Ovary (tissue), 3 donors: Measurements from ENCODE around the gene STEAP4.

Experiments
- EP300 ChIP-seq: sonication (generic); formaldehyde crosslinking; IDR thresholded peaks from one replicate; pipeline ENCODE4 v1.6.1; 2017; ENCODE audit warnings: antibody characterized with exemption
- POLR2A ChIP-seq: fragments of 450-650 bp; IDR thresholded peaks from one replicate; pipeline ENCODE4 v1.6.1; 2017; ENCODE audit warnings: antibody characterized with exemption, mild to moderate bottlenecking, moderate library complexity
- TF ChIP-seq, protein P1 (sequence below), 3 donors: fragments of 450-650 bp in 2 of 3; fragments of 200-600 bp in 1 of 3; IDR thresholded peaks; one replicate each; pipeline versions ENCODE4 v1.5.1 to v1.8.0; 2016 to 2022; ENCODE audit warnings: antibody characterized with exemption in 3 of 3, mild to moderate bottlenecking in 1 of 3
- donor health status: DM: no; HTN: no; CAD: no.

DNA sequence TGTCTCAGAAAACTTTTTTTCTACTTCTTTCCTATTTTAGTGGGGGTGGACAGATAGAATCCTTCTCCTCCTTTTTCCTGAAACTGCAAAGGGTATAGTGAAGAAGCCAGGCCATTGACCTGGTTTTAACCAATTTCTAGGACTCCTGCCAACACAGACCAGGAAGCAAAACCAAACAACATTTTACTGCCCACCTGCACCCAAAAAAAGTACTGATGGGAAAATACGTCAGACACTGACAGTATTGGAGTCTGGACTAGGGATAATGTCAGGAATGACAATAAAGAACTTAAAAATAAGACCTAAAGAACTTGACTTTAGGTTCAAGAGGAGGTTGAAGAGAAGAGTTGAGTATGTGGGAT, 5.0 kb upstream of the STEAP4 start:
- TF ChIP-seq, protein P1, sequence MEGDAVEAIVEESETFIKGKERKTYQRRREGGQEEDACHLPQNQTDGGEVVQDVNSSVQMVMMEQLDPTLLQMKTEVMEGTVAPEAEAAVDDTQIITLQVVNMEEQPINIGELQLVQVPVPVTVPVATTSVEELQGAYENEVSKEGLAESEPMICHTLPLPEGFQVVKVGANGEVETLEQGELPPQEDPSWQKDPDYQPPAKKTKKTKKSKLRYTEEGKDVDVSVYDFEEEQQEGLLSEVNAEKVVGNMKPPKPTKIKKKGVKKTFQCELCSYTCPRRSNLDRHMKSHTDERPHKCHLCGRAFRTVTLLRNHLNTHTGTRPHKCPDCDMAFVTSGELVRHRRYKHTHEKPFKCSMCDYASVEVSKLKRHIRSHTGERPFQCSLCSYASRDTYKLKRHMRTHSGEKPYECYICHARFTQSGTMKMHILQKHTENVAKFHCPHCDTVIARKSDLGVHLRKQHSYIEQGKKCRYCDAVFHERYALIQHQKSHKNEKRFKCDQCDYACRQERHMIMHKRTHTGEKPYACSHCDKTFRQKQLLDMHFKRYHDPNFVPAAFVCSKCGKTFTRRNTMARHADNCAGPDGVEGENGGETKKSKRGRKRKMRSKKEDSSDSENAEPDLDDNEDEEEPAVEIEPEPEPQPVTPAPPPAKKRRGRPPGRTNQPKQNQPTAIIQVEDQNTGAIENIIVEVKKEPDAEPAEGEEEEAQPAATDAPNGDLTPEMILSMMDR (IDR thresholded peaks at IDR 0.05), result no peak
- TF ChIP-seq POLR2A (no peak), EP300 (no peak)
